Neural progenitor cell (in vitro differentiated cells): ENCODE measurements around the gene LHX6. TPM values are rescaled to one million over a fixed set of nuclear protein-coding genes. Genes with fewer than 3 reads are reported as not detected.

ENCODE experiments used
- DNase-seq: peaks from one replicate; pipeline ENCODE4 v3.0.0-alpha.2; 2016; ENCODE audit warnings: low spot score
- H2AFZ ChIP-seq: fragments of 200-600 bp; sonication (generic); replicated peaks from 2 replicates; pipeline ENCODE4 v1.6.1; 2016; ENCODE audit warnings: antibody characterized with exemption
- H3F3A ChIP-seq: fragments of 200-600 bp; sonication (generic); 2 replicates; pipeline ENCODE4 v1.6.1; 2016; ENCODE audit warnings: antibody characterized with exemption, low read depth
- H3K27ac ChIP-seq: fragments of 200-600 bp; sonication (generic); 2 replicates; pipeline ENCODE4 v1.5.1; 2016; ENCODE audit warnings: mild to moderate bottlenecking
- H3K27me3 ChIP-seq: fragments of 200-600 bp; sonication (generic); 2 replicates; pipeline ENCODE4 v1.6.1; 2016; ENCODE audit warnings: mild to moderate bottlenecking, moderate library complexity
- H3K36me3 ChIP-seq: fragments of 200-600 bp; sonication (generic); 2 replicates; pipeline ENCODE4 v1.5.1; 2016
- H3K4me1 ChIP-seq: fragments of 200-600 bp; sonication (generic); 2 replicates; pipeline ENCODE4 v1.6.1; 2016; ENCODE audit warnings: mixed run types
- H3K4me2 ChIP-seq: fragments of 200-600 bp; sonication (generic); 2 replicates; pipeline ENCODE4 v1.6.1; 2016
- H3K4me3 ChIP-seq: fragments of 200-600 bp; sonication (generic); 2 replicates; pipeline ENCODE4 v1.5.1; 2016
- H3K79me2 ChIP-seq: fragments of 200-600 bp; sonication (generic); 2 replicates; pipeline ENCODE4 v1.6.1; 2016; ENCODE audit warnings: low read depth
- H3K9ac ChIP-seq: fragments of 200-600 bp; sonication (generic); 2 replicates; pipeline ENCODE4 v1.6.1; 2016
- H3K9me3 ChIP-seq: fragments of 200-600 bp; sonication (generic); 2 replicates; pipeline ENCODE4 v1.5.1; 2016; ENCODE audit warnings: low read depth
- H4K20me1 ChIP-seq: fragments of 200-600 bp; sonication (generic); 2 replicates; pipeline ENCODE4 v1.6.1; 2016; ENCODE audit warnings: low read depth
- H3K27ac Mint-ChIP-seq: 3 replicates; pipeline ENCODE4 v1.8.0; 2021; ENCODE audit warnings: mixed read lengths
- H3K27me3 Mint-ChIP-seq: 2 replicates; pipeline ENCODE4 v1.8.0; 2022; ENCODE audit warnings: low read depth, mild to moderate bottlenecking, inconsistent platforms, moderate library complexity, mixed read lengths; ENCODE audit not compliant: insufficient read depth
- H3K36me3 Mint-ChIP-seq: 3 replicates; pipeline ENCODE4 v1.8.0; 2021; ENCODE audit warnings: mixed read lengths
- H3K4me1 Mint-ChIP-seq: 3 replicates; pipeline ENCODE4 v1.8.0; 2021; ENCODE audit warnings: mixed read lengths
- H3K4me3 Mint-ChIP-seq: 3 replicates; pipeline ENCODE4 v1.8.0; 2021; ENCODE audit warnings: mild to moderate bottlenecking, moderate library complexity, mixed read lengths
- H3K9me3 Mint-ChIP-seq: 3 replicates; pipeline ENCODE4 v1.8.0; 2020; ENCODE audit warnings: mixed read lengths
- EZH2 ChIP-seq: fragments of 200-600 bp; sonication (generic); IDR thresholded peaks from 2 replicates; pipeline ENCODE4 v1.6.1; 2017; ENCODE audit warnings: antibody characterized with exemption, mild to moderate bottlenecking, moderate library complexity
- EZH2phosphoT487 ChIP-seq: fragments of 200-600 bp; sonication (generic); IDR thresholded peaks from 2 replicates; pipeline ENCODE4 v1.6.1; 2017; ENCODE audit warnings: antibody characterized with exemption
- total RNA-seq: library from RNA; depleted of rRNA; stranded (reverse); fragments of >200 nt; gene quantifications from 2 replicates; pipeline ENCODE4 v1.2.3, GENCODE V29; 2015; ENCODE audit warnings: low replicate concordance
- TF ChIP-seq, protein P1 (sequence below): fragments of 200-600 bp; sonication (generic); IDR thresholded peaks from 2 replicates; pipeline ENCODE4 v1.5.1; 2017; ENCODE audit warnings: antibody characterized with exemption, mild to moderate bottlenecking

Gene LHX6
- total RNA-seq, 1 donor from 2014 or later = not detected

DNA sequence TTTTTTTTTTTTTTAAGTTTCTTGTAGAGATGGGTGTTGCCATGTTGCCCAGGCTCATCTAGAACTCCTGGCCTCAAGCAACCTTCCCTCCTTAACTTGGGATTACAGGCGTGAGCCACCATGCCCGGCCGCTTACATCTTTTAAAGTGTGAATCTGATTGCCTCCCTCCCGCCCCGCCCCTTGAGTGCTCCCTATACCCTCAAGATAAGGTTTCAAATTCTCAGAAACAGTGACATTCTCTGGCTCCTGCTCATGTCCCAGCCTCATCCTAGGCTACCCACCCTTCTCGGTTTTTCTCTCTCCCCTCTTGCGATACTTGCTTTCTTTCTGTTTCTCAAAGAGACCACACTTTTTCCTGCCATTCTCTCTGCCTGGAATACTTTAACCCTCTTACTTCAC, 56.6 kb downstream of the LHX6 start:
- Histone ChIP-seq H3K79me2 (no peaks in the 10 kb centered on the region), H3K4me1 (no peaks in the 10 kb centered on the region), H3K36me3 (no peaks in the 10 kb centered on the region), H3K27me3 (peaks cover 17% of the 10 kb centered on the region), H2AFZ (no peak overlapping the region), H3K4me3 (no peak overlapping the region), H3K4me2 (no peak overlapping the region), H3K9ac (no peak overlapping the region), H3F3A (no peaks in the 10 kb centered on the region), H3K9me3 (no peaks in the 10 kb centered on the region), H3K27ac (no peak overlapping the region), H4K20me1 (no peaks in the 10 kb centered on the region)
- H3K4me1 Mint-ChIP-seq = no peaks in the 10 kb centered on the region
- no peaks in the 10 kb centered on the region for H3K36me3 Mint-ChIP-seq
- no peak for DNase-seq
- H3K4me3 Mint-ChIP-seq = no peak overlapping the region
- H3K9me3 Mint-ChIP-seq = no peaks in the 10 kb centered on the region
- no peak overlapping the region for H3K27ac Mint-ChIP-seq
- H3K27me3 Mint-ChIP-seq = peaks cover 14% of the 10 kb centered on the region
- TF ChIP-seq, protein P1, sequence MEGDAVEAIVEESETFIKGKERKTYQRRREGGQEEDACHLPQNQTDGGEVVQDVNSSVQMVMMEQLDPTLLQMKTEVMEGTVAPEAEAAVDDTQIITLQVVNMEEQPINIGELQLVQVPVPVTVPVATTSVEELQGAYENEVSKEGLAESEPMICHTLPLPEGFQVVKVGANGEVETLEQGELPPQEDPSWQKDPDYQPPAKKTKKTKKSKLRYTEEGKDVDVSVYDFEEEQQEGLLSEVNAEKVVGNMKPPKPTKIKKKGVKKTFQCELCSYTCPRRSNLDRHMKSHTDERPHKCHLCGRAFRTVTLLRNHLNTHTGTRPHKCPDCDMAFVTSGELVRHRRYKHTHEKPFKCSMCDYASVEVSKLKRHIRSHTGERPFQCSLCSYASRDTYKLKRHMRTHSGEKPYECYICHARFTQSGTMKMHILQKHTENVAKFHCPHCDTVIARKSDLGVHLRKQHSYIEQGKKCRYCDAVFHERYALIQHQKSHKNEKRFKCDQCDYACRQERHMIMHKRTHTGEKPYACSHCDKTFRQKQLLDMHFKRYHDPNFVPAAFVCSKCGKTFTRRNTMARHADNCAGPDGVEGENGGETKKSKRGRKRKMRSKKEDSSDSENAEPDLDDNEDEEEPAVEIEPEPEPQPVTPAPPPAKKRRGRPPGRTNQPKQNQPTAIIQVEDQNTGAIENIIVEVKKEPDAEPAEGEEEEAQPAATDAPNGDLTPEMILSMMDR = no peak
- no peak for TF ChIP-seq EZH2
- TF ChIP-seq EZH2phosphoT487 = no peak

DNA sequence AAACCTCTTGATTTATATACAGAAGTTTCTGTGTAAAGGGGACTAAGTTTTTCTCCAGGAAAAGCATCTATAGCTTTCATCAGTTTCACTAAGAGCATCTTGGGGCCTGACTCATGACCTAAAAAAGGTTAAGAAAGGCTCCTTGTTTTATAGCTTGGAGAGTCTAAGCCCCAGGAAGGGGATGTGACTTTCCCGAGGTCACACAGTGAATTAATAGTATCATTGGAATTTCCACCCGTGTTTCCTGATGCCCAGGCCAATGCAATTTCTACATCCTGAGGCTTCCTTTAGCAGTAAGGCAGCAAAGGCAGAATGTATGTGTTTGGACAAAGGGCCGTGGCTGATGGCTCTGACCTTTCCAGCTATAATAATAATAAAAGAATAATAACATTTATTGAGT, 60.4 kb downstream of the LHX6 start:
- no peaks in the 10 kb centered on the region for H4K20me1 ChIP-seq
- no peaks in the 10 kb centered on the region for H3K4me1 ChIP-seq
- Mint-ChIP-seq H3K27ac (no peak overlapping the region), H3K4me1 (no peaks in the 10 kb centered on the region), H3K9me3 (no peaks in the 10 kb centered on the region), H3K36me3 (no peaks in the 10 kb centered on the region), H3K27me3 (peaks cover 9% of the 10 kb centered on the region), H3K4me3 (no peak overlapping the region)
- H3K4me2 ChIP-seq = no peak overlapping the region
- TF ChIP-seq EZH2 (no peak), EZH2phosphoT487 (no peak)
- TF ChIP-seq, protein P1 = no peak
- H3K36me3 ChIP-seq = no peaks in the 10 kb centered on the region
- H3K9me3 ChIP-seq = no peaks in the 10 kb centered on the region
- H3K4me3 ChIP-seq = no peak overlapping the region
- H3F3A ChIP-seq = no peaks in the 10 kb centered on the region
- H3K9ac ChIP-seq = no peak overlapping the region
- no peak overlapping the region for H3K27ac ChIP-seq
- H3K79me2 ChIP-seq = no peaks in the 10 kb centered on the region
- peaks cover 28% of the 10 kb centered on the region for H3K27me3 ChIP-seq
- no peak overlapping the region for H2AFZ ChIP-seq
- no peak for DNase-seq

DNA sequence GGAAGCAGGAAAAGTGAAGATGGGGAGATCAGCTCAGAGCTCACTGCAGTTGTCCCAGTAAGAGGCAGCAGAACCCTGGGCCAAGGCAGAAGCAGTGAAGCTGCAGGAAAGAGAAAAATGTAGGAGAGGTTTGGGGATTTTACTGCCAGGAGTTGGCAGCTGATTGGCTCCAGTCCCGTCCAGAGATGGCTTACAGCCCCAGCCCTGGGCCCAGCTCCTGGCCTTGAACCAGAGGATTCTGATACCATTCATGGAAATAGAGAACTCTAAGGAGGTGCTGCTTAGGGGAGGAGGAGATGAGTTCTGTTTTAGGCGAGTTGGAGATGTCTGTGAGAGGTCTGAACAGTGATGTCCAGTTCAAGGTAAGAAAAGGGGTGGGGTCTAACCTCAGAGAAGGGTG, 64.5 kb downstream of the LHX6 start:
- H3K27ac ChIP-seq = no peak overlapping the region
- H3K36me3 Mint-ChIP-seq = no peaks in the 10 kb centered on the region
- H3K4me3 Mint-ChIP-seq = no peak overlapping the region
- H3K4me3 ChIP-seq = no peak overlapping the region
- peaks cover 10% of the 10 kb centered on the region for H3K4me1 Mint-ChIP-seq
- peaks cover 32% of the 10 kb centered on the region for H3K27me3 ChIP-seq
- H3K36me3 ChIP-seq = no peaks in the 10 kb centered on the region
- H3K9me3 Mint-ChIP-seq = peaks cover 8% of the 10 kb centered on the region
- H4K20me1 ChIP-seq = no peaks in the 10 kb centered on the region
- H3K27me3 Mint-ChIP-seq = peaks cover 13% of the 10 kb centered on the region
- no peaks in the 10 kb centered on the region for H3K9me3 ChIP-seq
- H3K27ac Mint-ChIP-seq = no peak overlapping the region
- H2AFZ ChIP-seq = no peak overlapping the region
- no peaks in the 10 kb centered on the region for H3K4me1 ChIP-seq
- no peak overlapping the region for H3K9ac ChIP-seq
- H3K79me2 ChIP-seq = peaks cover under 1% of the 10 kb centered on the region
- H3F3A ChIP-seq = no peaks in the 10 kb centered on the region
- H3K4me2 ChIP-seq = no peak overlapping the region
- TF ChIP-seq, protein P1 = no peak
- TF ChIP-seq EZH2phosphoT487 = no peak
- no peak for TF ChIP-seq EZH2
- DNase-seq = no peak
